NK-92 (cell line): ENCODE measurements around the gene OR13D1.
"Not testable (repeated sequence)": the region's sequence is repeated elsewhere in the genome, so short reads cannot be mapped to it uniquely, and the experiment has no call there.

Source experiments
- DNase-seq: peaks from one replicate; lab custom pipeline; 2025; ENCODE audit not compliant: unreplicated experiment; lab: John Stamatoyannopoulos, UW

OR13D1 gene, protein sequence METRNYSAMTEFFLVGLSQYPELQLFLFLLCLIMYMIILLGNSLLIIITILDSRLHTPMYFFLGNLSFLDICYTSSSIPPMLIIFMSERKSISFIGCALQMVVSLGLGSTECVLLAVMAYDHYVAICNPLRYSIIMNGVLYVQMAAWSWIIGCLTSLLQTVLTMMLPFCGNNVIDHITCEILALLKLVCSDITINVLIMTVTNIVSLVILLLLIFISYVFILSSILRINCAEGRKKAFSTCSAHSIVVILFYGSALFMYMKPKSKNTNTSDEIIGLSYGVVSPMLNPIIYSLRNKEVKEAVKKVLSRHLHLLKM

DNA sequence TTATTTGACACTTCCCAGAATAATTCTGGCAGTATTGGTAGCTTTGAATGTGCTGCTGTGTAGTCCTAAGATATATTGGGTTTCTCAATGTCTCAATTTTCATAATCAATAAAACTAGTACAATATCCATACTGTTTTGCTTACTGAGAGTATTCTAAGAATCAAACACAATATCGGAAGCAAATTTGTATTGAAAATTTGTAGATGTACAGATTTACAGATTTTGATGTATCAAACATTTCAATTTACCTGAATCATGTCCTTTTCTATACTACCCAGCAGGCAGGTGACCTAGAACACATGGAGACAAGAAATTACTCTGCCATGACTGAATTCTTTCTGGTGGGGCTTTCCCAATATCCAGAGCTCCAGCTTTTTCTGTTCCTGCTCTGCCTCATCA is at the start of gene OR13D1:
TSS of gene OR13D1 (plus strand) at position 301 of the 400 bp plus-strand sequence. CDS start at position 301, 0 bp downstream.
- DNase-seq: no peak

DNA sequence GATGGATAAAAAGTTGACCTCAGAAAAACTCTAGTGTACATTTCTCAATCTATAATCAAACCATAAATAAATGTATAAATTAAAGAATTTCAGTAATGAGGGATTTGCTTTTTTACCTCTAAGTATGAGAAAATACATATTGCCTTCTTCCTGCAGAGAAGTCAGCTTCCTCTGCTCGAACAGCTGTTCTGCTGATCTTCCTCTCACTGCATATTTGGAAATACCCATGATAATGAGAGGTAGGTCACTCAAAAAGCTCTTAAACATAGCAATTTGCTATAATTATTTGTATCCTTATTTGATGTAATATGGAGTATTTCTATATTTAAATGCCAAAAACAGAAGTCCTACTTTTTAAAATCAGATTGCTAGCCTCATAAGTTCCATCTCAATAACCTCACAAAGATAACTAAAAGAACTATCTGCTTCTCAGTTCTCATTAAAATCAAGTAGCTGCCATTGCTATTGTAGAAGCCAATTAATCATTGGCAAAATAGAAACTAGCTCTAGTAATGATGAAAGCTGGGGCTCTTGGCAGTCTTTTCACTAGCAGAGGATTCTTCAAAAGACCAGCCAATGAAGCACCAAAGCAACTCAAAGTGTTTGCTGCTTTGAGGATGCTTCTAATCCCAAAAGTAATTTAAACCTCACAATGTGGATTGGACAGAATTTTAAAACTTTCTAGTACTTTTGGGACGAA is 35.7 kb upstream of the OR13D1 start:
- DNase-seq: no peak

DNA sequence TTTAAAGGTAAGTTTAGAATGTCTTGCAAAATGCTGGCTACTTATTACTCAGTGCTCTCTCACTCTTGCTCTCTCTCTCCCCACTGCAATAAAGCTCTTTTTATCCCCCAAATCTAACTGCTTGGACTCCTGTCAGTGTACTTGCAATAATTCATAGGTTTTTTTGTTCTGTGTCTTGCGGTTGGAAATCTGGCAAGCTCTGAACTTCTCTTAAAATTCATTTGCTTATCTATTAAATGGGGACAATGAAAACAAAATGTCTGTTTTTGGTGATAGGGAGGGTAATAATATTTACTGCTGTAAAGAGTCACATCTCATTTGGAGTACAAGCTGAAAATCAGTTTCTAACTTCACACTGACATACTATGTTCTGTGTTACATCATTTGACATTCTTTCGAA is 18.7 kb upstream of the OR13D1 start:
- no peak for DNase-seq

DNA sequence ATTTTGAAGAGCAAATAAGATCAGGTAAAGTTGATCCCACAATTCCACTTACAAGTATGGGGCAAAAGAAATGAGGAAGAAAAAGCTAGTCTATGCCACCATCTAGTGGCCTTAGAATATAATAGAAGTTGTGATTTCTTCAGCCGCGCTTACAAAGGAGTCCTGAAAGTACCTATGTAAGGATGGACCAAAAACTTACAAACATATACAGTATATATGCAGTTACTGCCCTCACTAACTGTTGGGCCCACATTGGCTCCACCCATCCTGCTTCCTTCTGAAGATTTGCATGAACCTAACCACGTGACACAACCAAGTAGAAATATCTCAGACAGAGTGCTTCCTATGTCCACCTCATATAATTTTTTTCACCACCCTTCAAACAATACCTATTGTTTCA is 11.7 kb upstream of the OR13D1 start:
- no peak for DNase-seq

DNA sequence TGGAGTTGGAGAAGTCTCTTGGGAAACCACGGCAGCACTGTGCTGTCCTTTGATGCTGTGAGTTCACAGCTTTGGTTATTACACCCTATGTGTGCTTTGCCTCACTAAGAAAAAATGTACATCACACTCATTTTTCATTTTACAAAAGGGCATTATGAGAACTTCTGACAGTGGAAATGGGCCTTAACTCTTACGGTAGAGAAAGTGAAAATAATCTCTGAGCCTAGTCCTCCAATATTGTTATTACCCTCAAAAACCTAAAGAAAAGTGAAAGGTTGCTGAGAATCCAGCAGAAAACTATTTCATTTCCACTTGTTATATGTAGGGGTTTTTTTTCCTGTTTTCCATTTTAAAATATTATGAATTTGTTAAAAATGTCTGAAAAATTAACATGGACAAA is 8.2 kb upstream of the OR13D1 start:
- DNase-seq: no peak

DNA sequence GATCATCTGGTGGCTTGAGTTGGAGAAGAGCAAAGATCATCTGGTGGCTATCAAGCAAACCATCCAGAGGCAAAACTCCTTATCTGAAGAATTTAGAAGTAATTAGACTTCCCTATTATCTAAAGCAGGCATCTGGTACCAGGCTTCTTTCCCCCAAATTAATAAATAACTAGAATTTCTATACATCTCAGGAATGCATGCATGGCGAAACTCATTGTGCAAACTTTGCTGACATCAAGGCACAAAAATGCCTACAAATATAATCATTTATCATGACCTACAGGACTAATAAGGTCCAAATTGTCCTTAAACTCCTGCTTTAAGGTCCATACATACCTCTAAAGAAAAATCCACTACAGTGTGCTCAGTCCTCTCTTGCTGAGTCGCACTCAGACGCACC is 6.0 kb downstream of the OR13D1 start:
- DNase-seq: no peak

DNA sequence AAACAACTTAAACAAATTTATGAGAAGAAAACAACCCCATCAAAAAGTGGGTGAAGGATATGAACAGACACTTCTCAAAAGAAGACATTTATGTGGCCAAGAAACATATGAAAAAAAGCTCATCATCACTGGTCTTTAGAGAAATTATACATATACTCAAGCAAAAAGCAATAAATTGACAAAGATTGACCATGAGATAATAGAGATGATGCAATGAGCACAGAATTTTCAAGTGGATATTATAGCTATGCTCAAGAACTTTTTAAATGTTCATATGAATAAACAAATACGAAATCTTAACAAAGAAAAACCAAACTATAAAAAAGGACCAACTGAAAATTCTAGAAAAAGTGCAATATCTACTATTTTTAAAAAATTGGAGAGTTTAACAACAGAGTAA is 14.4 kb downstream of the OR13D1 start:
- not testable (repeated sequence) for DNase-seq

DNA sequence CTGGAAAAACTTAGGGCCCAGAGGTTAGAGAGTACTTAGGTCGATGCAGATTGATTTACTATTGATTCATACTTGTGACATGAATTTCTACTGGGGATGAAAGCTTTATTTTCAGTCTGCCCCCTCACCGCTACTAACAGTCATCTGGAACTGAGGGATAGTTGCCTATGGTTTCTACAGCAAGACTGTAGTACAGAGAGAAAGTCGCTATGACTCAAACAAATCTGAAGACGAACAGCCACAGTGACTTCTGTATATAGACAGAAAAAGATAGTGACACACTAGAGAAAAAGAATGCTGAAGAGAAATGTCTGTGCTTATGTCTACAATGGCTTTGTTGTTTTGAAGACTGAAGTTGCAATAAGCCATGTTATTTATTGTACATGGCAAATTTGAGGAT is 17.3 kb downstream of the OR13D1 start:
- DNase-seq: no peak

DNA sequence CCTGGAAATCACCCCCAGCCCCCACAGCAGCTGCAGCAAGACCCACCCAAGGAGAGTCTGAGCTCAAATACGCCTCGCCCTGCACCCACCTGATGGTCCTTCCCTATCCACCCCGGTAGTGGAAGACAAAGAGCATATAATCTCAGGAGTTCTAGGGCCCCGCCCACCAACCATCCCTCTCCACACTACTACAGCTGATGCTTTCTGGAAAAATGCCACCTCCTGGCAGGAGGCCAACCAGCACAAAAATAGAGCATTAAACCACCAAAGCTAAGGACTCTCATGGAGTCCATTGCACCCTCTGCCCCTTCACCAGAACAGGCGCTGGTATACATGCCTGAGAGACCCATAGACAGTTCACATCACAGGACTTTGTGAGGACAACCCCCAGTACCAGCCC is 30.7 kb downstream of the OR13D1 start:
- DNase-seq: no peak

DNA sequence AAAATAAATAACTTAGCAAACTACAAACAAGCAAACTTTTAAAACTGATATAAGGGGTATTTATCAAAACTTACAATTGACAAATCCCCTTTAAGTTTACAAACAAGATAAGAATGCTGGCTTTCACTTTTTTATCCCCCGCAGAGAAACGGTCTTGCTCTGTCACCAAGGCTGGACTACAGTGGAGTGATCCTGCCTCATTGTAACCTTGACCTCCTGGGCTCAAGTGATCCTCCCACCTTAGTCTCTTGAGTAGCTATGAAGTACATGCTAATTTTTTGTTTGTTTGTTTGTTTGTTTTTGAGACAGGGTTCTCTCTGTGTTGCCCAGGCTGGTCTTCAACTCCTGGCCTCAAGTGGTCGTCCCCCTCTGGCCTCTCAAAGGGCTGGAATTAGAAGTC is 44.1 kb downstream of the OR13D1 start:
- no peak for DNase-seq

DNA sequence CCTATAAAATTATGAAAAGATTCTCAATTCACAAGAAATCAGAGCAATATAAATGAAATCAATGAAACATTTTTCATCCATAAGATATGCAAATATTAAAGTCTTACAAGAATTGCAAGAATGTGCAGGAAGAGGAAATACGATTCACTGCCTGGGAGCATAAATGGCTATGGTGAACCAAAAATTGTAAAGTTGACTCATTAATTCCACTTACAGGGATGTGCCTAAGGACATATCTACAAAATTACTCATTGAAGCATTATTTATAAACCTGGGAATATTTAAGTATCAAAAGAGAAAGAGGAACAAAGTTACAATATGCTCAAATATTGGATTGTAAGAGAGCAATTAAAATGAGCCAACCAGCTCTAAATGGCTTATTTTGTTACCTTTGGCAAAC is 46.3 kb downstream of the OR13D1 start:
- DNase-seq: no peak

DNA sequence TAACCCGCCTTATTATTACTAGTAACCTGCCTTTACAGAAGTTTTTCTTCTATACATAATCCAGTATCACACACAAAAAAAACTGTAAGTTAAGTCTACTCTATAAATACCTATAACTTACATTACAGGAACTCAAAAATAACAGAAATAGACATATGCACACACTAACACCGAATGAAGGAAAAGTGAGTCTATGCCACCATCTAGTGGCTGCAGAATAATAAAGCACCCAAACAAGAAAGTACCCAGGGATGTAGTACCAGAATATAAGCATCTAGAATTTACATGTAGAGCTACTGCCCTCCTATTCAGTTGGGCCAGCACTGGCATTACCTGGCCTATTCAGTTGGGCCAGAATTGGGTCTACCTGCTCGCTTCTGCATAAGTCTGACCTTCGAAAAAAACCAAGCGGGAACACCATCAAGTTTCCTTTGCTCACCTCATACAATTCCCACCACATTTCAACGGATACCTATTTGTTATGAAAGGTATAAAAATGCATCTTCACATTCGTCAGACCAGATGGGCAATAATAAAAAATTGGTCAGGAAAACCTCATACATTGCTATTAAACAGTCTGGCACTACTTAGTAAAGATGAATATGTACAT is 49.2 kb downstream of the OR13D1 start:
- no peak for DNase-seq
